NOMO-1 (cell line): ENCODE measurements around the gene PINK1.

Source experiments
- DNase-seq, 2 experiments: peaks; one replicate each; lab custom pipeline; 2025; ENCODE audit not compliant: unreplicated experiment in 2 of 2; lab: John Stamatoyannopoulos, UW

PINK1 gene

DNA sequence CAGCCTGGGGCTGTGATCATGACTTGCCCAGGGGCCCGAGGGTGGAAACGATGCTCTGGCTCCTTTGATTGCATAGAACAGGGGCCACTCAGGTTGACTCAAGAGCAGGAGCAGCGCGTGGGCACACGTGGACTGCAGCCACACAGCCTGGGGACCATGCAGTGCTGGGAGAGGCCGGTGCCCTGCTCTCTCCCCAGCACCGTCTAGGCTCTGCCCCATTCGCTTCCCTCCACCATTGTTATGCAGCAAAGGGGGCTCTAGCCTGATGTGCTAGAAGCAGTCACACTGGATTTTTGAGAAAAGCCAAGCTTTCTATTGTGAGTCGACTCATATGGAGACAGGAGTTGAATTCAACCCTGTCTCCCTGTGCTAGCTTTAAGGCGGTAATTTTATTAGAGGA is 8.7 kb downstream of the PINK1 start:
- DNase-seq, result no peak

DNA sequence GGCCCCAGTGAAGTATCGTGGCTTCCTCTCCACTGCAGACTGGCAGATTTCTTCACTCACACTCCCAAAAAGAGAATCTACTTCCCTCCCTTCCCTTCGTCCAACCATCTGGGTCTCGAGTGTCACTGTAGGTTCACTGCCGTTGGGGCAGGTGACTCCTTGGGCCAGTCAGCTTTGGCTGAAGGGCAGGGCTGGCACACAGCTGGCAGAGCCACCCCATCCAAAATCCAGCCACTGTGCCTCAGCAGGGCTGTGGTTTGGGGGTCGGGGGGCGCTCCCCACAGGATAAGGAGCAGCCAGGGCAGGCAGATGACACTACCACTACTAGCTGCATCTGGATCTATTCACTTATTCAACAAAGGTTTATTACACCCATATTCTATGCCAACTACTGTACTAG is 9.8 kb downstream of the PINK1 start:
- no peak for DNase-seq

DNA sequence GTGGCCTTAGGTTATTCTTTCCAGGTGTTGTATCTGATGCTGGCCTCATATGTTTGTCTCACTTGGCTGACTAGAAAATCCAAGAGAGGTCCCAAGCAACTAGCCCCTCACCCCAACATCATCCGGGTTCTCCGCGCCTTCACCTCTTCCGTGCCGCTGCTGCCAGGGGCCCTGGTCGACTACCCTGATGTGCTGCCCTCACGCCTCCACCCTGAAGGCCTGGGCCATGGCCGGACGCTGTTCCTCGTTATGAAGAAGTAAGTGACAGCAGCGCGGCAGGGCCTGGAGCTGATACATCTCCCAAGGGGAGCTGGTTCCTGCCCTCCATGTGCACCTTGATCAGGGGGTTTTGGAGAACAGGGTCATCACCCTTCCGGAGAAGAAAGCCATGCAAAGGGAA is 11.2 kb downstream of the PINK1 start:
- no peak for DNase-seq

DNA sequence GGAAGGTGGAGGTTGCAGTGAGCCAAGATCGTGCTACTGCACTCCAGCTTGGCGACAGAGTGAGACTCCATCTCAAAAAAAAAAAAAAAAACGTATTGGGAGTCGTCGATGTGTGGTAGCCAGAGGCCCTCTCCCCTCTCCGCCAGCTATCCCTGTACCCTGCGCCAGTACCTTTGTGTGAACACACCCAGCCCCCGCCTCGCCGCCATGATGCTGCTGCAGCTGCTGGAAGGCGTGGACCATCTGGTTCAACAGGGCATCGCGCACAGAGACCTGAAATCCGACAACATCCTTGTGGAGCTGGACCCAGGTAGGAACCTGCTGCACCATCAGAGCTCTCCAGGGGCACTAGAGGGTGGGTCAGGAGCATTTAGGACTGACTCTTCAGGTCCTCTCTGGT is 12.2 kb downstream of the PINK1 start:
- no peak for DNase-seq

DNA sequence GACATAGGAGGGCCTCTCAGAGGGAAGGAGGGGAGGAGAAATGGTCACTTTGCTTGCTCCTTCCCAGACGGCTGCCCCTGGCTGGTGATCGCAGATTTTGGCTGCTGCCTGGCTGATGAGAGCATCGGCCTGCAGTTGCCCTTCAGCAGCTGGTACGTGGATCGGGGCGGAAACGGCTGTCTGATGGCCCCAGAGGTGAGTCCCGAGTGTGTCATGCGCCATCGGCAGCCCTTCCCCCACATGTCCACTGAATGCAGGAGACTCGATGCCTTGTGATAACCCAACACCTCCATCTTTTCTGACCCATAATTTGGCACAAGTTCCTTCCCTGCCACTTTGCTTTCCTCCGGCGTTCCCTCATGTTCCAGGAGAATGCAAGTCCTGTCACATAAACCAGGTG is 15.2 kb downstream of the PINK1 start:
- no peak for DNase-seq

DNA sequence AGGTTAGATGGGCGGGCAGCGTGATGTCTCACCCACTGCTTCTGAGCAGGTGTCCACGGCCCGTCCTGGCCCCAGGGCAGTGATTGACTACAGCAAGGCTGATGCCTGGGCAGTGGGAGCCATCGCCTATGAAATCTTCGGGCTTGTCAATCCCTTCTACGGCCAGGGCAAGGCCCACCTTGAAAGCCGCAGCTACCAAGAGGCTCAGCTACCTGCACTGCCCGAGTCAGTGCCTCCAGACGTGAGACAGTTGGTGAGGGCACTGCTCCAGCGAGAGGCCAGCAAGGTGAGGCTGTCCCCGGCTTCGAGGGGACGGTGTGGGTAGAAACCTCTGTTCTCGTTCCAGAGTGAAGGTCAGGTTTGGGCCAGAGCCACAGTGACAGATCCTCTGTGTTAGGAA is 15.7 kb downstream of the PINK1 start:
- no peak for DNase-seq

DNA sequence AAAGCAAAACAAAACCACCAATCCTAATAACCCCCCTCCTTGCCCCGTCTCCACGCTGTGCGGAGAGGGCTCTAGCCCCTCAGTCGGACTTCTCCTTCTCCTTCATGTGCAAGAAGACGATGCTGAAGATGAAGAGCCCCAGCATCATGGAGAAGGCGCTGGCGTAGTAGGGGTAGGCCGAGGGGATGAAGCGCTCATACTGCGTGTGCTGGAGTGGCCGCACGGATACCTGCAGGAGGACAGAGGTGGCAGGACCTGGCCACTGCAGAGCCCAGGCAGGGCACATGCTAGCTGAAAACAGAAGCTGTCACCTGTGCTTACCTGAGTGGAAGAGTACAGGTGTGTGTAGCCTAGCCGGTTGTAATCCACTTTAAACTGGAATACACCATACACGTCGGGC is 19.0 kb downstream of the PINK1 start:
- no peak for DNase-seq

DNA sequence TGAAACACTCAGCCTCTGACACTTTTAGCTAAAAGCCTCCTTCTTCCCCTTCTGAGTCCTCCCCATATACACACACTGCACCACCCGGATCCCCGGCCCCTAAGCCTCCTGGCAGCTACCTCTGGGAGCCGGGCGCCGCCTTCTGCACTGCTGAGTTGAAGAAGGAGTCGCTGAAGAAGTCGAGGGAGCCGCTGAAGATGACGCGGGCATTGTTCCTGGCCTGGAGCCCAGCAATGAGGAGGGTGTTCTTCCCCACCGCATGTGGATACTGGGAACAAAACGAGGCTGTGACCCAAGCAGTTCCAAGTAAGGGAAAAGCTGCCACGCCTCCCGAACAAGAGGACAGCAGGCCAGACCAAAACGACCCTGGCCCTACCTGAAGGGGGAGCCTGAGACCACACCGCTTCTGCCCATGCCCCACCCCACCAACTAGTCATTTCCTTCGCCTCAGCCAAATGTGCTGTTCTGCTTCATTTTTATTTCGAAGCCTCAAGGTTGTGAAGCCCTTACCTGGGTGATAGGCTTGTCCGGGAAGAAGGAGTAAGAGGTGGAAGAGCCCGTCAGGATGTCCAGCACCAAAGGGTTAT is 20.9 kb downstream of the PINK1 start:
- DNase-seq, result no peak

DNA sequence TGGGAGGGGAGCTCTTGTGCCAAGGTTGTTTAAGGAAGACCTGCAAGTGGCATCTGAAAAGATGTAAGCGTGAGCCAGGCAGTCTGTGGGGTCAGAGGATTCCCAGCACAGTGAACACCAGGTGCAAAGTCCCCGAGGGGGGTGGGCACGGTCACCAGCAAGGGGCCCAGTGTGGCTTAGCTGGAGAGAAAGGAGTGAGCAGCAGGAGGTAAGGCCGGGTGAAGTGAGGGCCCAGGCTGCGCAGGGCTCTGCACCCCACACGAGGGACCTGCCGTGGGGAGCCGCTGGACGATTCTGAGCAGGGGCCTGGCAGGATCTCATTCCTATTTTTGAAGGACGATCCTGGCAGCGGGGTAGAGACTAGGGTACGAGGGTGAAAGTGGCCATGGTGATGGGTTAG is 23.8 kb downstream of the PINK1 start:
- no peak for DNase-seq

DNA sequence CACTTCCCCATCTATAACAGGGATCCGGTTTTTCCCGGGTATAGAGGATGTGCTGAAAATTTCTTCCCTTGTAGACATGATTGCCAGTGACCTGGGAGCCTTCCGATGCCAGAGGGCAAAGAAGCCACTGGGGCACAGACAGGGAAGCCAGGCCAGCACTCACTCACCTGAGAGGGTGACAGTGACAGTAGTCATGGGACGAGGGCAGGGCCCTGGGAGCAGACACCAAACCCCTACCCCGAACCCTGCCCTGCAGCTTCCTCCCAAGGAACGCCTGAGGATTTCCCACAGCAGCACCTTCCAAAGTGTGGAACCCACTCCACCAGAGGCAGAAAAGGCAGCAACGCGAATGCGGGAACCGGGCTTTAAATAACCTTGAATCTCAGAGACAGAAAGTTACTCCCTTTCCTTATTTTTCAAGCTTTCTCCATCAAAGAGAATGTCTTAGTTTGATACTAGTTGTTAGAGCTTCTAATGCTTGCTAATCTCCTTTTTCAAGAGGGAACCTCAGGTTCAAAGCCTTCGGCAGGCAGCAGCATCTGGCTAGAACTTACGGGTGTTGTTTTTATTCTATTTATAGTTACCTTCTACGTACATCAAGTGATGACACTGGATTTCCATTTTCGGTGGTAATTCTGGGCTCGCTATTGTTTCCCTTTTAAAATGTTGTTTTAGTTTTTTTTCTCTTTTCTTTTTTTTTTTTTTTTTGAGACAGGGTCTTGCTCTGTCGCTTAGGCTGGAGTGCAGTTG is 25.1 kb downstream of the PINK1 start:
- no peak for DNase-seq

DNA sequence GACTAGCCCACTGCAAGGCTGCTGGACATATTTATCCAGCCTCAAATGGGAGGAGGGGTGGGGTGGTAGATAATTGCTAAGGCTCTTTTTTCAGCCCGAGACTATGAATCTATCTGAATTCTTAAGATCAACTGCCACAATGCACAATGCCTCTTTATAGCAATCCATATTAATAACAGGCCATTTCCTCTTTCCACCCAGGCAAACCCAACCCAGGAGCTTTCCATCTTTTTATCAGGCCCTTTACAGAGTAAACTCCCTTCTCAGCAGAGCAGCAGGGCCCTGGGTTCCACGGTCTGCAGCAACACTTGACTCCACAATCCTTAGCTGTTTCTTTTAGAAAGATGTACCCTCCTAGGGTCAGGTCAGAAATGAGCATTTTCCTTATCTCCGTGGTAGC is 27.1 kb downstream of the PINK1 start:
- DNase-seq, result peak in 1 of 2 experiments; percentile 8

DNA sequence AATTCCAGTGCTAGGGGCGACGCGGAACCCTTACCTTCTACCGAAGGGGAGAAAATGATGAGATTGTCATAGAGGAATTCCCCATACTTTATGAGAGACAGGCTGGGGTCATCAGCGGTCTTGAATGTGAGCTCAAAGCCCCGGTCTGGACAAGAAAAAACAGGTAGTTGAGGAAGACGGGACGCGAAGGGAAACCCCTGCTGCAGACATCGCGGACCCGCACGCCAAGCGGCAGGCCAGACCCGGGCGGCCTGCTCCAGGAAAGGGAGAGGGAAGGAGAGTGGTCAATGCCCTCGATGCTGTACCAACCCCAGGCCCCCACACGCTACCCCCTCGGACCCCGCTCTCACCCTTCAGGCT is 27.6 kb downstream of the PINK1 start:
- DNase-seq, result peak in 1 of 2 experiments; percentile 21

DNA sequence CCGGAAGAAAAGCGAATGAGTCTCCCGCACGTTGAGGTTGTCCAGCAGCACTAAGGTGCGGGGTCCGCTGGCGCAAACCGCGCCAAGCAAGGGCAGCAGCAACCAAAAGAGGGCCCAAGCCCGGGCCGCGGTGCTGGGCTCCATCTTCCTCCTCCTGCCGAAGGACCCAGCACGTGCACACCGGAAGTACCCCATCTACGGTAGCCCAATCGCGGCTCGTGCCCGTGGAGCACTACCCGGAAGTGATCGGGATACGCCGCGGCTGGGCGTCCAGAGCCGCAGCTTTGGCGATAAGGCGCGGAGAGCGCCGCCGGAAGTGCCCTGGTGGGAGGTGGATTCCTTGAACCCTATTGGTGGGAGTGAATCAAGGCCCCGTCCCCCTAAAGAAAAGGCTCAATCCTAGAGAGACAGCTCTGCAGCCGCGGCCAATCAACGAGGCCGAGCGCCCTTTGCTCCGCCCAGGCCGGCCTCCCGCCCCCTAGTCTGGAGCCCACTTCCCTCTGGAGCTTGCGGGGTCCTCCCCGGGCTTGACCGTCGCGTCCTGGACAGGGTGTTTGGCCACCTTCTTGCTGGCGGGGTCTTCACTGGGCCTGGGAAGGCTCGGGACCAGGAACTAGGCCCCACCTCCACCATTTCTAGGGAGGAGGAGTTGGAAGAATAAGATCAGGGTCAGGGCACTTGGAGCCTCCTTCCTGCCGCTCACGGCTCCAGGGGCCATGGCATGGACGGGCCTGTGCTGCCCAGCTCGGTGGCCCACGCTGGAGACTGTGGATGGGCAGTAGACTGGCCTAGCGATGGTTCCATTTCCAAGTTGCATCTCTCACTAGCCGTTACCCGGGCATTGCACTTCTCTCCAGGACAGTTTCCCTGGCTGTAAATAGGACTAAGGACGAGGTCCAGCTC is 28.2 kb downstream of the PINK1 start, which contains the start of gene DDOST:
TSS of gene DDOST (minus strand) at position 163 of the 903 bp plus-strand sequence. CDS start at position 144, 19 bp downstream.
- DNase-seq, result peak; percentile 98

DNA sequence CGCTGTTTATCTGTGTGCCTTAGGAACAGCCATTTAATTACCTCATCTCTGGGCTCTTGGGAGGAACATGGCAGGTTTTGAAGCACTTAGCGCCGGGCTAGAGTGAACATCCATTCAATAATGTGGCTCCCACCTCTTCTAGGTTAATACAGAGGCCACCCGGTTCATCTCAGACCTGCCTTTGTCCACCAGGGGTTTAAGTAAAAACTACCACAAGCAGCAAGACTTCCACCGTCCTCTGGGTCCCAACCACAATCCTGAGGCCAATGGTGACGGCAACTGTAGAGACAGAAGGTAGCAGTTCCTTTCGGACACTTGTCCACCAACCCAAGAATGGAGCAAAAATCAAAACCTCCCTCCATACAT is 28.8 kb downstream of the PINK1 start:
- no peak for DNase-seq

DNA sequence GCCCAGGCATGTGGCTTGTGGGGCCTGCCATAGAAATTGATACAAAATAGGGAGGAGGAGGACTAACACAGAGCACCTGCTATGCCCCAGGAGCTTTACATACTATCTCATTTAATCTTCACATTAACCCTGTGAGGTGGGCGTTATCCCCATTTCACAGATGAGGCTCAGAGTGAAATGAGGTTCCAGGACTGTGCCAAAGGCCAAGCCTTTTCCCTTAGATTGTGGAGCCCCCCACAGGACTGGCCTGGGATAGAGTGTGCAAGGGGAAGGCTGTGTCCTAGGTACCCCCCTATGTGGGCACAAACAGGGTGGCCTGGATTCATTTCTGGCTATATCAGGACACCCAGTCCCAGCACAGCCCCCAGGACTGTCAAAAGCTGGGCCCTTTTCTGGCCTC is 30.1 kb downstream of the PINK1 start:
- DNase-seq, result no peak

DNA sequence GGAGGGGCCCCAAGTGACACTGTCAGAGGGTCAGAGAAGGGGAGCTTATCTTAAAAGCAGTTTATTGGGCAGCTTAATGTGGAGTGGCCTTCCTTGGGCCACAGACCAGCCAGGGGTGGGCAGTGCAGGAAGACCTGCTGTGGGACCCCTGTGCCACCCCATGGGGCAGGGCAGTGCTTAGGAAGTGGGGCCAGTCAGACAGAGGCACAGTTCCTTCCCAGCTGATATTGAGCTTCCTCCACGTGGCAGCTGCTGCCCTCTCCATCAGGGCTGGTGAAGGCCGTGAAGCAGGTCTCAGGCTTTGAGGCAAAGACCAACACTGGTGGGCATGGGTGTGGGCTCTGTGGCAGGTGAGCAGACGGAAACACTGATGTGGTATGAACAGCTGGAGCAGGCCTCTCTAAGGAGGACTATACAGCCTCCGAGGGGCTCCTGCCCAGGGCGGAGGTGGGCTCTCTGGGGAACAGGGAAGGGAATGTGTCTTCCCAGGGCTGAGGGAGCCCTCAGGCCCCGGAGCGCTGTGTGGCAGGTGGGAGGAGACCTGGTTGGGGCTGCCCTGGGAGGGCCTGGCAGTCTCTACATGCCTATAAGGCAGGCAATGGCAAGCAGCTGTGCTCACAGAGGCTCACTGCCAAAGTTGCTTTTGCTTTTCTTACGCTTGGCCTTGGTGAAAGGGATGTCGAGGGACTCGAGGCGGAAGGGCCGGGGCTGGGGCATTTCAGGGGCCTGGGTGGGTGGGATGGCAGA is 30.9 kb downstream of the PINK1 start:
- DNase-seq, result no peak

DNA sequence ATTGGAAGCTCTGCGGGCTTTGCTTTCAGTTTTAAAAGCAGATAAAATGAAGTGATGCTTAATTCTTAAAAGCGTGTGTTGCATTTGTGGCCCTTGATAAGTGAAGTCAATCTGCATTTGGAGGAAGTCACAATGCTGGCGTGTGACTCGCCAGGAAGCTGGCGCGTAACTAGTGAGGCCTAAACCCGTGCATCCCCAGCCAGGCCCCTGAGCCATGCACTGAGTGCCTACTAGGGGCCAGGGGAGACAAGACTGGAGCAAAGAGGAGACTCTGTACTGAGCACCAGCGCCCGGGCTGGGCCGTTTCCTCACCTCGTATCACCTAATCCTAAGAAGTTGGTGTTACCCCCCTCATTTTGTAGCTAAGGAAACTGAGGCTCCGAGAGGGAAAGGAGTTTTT is 32.5 kb downstream of the PINK1 start:
- peak in 1 of 2 experiments; percentile 14 for DNase-seq

DNA sequence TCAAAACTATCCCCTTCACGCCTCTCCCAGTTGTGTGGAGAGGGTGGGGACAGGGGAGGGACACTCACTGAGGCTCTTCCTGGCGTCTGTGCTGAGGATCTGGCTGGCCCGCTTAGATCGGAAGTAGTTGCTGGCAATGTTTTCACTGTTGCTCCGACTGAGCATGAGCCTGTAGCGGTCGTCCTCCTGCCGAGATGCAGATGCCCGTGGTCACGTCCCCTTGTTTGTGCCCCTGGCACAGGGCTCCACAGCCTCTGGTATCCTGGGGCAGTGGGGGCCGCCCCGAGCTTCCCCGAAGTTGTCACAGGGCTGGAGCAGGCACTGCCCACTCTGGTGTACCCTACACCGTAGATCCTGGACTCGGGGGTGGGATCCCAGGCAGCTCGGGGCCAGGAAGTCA is 32.9 kb downstream of the PINK1 start:
- DNase-seq, result no peak

DNA sequence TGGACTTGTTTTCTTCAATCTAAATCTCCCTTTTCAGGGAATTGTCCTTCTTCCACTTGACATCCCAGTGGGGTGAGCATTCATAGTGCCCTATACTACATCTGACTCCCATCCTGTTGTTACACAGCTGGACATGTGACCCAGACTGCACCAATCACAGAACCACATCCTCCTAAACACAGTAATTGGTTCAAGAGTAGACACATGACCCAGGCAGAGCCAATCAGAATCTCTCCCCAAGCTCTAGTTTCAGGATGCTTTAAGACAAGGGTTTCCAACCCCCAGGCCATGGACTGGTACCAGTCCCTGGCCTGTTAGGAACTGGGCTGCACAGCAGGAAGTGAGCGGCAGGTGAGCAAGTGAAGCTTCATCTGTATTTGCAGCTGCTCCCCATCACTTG is 33.5 kb downstream of the PINK1 start:
- DNase-seq, result no peak

DNA sequence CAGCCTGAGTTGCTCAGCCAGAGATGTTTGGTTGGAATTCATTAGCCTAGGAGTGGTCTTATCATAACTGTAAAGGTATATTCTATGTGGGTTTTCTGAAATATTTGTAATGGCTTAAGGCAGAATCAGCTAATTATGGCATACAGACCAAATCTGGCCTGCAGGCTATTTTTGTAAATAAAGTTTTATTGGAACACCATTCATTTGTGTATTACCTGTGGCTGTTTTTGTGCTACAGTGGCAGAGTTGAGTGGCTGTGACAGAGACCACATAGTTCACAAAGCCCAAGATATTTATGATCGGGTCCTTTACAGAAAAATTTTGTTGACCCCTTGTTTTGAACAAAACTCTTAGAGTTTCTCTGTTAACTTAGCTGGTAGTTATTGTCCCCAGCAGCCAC is 35.3 kb downstream of the PINK1 start:
- no peak for DNase-seq

DNA sequence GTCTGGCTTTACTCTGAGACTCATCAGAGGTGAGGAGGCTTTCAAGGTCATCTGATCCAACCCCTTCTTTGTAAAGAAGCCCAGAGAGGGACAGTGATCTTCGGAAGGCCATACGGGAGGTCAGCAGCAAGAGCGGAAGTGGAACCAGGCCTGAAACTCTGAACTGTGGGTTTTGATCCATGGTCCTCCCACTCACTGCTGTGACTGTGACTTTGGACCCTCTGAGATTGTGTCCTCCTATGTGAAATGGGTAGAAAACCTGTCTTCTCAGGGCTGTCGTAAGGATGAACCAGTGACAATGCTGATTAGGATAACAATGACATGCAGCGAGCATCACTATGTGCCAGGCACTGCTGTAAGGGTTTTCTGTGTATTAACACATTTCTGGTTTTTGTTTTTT is 37.7 kb downstream of the PINK1 start:
- no peak for DNase-seq
